DND-41 (cell line): ENCODE data around the gene LIMS2.

Experiments used
- ATAC-seq: fragments of 200-7000 bp; cut with Tn5 transposase; 3 replicates; pipeline ENCODE4 v1.9.1; 2021; ENCODE audit warnings: low read depth; ENCODE audit not compliant: insufficient read depth
- DNase-seq: peaks from one replicate; pipeline ENCODE4 v3.0.0-alpha.2; 2020
- H2AFZ ChIP-seq: 2 replicates; pipeline ENCODE4 v1.6.0; 2012; ENCODE audit warnings: low read depth, low read length
- H3K27ac ChIP-seq: 2 replicates; pipeline ENCODE4 v1.5.1; 2012; ENCODE audit warnings: low read length, inconsistent platforms
- H3K27me3 ChIP-seq: fragments of 200-600 bp; sonication (generic); 2 replicates; pipeline ENCODE4 v1.6.0; 2012; ENCODE audit warnings: low read length, mild to moderate bottlenecking, inconsistent platforms; ENCODE audit not compliant: insufficient read depth, poor library complexity
- H3K36me3 ChIP-seq: 2 replicates; pipeline ENCODE4 v1.5.1; 2012; ENCODE audit warnings: low read length, inconsistent platforms; ENCODE audit not compliant: insufficient read depth
- H3K4me1 ChIP-seq: 2 replicates; pipeline ENCODE4 v1.5.1; 2012; ENCODE audit warnings: mild to moderate bottlenecking, low read length; ENCODE audit not compliant: insufficient read depth
- H3K4me2 ChIP-seq: 2 replicates; pipeline ENCODE4 v1.6.0; 2012; ENCODE audit warnings: mild to moderate bottlenecking, moderate library complexity, low read length, inconsistent platforms; ENCODE audit not compliant: insufficient read depth
- H3K4me3 ChIP-seq, 2 experiments: fragments of 200-600 bp in 1 of 2; shearing (Covaris generic) in 1 of 2; 2 replicates each; pipeline ENCODE4 v1.5.1; 2012 to 2016; ENCODE audit warnings: inconsistent platforms in 2 of 2, low read length in 2 of 2, mild to moderate bottlenecking in 2 of 2, low read depth in 1 of 2, moderate library complexity in 1 of 2
- H3K79me2 ChIP-seq: 2 replicates; pipeline ENCODE4 v1.6.0; 2012; ENCODE audit warnings: low read length, inconsistent platforms; ENCODE audit not compliant: insufficient read depth
- H3K9ac ChIP-seq: 2 replicates; pipeline ENCODE4 v1.6.0; 2012; ENCODE audit warnings: low read depth, mild to moderate bottlenecking, inconsistent platforms, low read length, moderate library complexity
- H3K9me3 ChIP-seq: 2 replicates; pipeline ENCODE4 v1.5.1; 2012; ENCODE audit warnings: low read length, moderate library complexity, mild to moderate bottlenecking, inconsistent platforms; ENCODE audit not compliant: insufficient read depth, severe bottlenecking
- H4K20me1 ChIP-seq: 2 replicates; pipeline ENCODE4 v1.6.0; 2012; ENCODE audit warnings: low read length; ENCODE audit not compliant: insufficient read depth
- CTCF ChIP-seq: IDR thresholded peaks from 2 replicates; pipeline ENCODE4 v1.5.1; 2012; ENCODE audit warnings: borderline replicate concordance, low read length, moderate library complexity, mild to moderate bottlenecking; ENCODE audit not compliant: poor library complexity, severe bottlenecking; ENCODE audit errors: extremely low read depth
- EZH2 ChIP-seq: IDR thresholded peaks from 3 replicates; pipeline ENCODE4 v1.6.1; 2012; ENCODE audit warnings: borderline replicate concordance, low read depth, mild to moderate bottlenecking, moderate library complexity, low read length, inconsistent platforms; ENCODE audit not compliant: severe bottlenecking

LIMS2 gene, protein sequence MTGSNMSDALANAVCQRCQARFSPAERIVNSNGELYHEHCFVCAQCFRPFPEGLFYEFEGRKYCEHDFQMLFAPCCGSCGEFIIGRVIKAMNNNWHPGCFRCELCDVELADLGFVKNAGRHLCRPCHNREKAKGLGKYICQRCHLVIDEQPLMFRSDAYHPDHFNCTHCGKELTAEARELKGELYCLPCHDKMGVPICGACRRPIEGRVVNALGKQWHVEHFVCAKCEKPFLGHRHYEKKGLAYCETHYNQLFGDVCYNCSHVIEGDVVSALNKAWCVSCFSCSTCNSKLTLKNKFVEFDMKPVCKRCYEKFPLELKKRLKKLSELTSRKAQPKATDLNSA

DNA sequence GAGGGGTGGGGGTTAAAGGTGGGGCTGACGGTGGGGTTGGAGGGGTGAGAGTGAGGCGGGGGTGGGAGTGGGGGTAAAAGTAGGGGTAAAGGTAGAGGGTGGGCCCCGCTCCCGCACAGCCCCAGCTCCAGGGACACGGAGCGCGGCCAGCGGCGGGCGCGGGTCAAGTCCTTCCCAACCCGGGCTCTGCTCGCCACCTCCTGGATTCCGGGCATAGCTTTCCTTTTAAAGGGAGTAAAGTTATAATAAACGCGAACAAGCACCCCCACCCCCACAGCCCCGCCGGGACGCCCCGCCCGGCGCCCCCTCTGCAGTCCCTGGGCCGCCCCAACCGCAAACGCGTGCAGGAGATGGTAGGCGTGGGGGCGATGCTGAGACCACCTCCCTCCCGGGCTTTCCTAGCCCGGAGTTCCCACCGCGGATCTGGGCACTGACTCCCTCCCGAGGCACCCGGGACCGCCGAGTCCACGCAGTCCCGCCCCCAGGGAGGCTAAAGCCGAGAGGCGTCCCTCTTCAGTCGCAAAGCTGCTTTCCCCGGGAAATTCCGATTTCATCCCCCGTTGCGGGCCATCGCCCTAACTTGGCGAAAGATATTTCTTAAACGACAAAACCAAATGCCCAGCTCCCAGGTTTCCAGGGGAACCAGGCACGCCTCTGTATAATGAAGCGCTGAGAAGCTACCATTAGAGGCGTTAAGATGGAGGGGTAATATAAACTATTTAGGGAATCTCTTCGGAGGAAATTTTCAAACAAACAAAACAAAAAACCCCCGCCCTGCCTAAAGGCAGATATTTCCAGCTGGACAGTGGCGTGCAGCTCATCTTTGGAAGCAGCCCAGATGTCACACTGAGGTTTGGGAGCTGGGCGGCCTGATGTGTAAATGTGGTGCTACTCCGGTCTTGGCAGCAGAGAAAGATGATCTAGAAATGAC, at the start of gene LIMS2:
LIMS2 (minus strand) TSS at position 200 of the 931 bp plus-strand sequence. CDS start 506 bp downstream, outside the sequence.
- ATAC-seq (no peak), DNase-seq (no peak)
- Histone ChIP-seq H3K27ac (no peak within 1 kb of the TSS), H3K9me3 (no peaks in the 10 kb centered on the region), H3K4me1 (no peaks in the 10 kb centered on the region), H3K4me3 (no peak within 1 kb of the TSS), H3K9ac (no peak within 1 kb of the TSS), H3K79me2 (no peaks in the 10 kb centered on the region), H3K36me3 (no peaks in the 10 kb centered on the region), H3K27me3 (peaks cover 4% of the 10 kb centered on the region), H3K4me2 (no peak within 1 kb of the TSS), H4K20me1 (no peaks in the 10 kb centered on the region), H2AFZ (no peak within 1 kb of the TSS)
- TF ChIP-seq EZH2 (no peak), CTCF (no peak)

- no peaks in the 10 kb centered on the region for H3K4me1 ChIP-seq
- H4K20me1 ChIP-seq: no peaks in the 10 kb centered on the region
- H3K4me2 ChIP-seq: no peak overlapping the region
- H3K79me2 ChIP-seq: no peaks in the 10 kb centered on the region
- H3K27me3 ChIP-seq: no peaks in the 10 kb centered on the region
- no peak for DNase-seq
- TF ChIP-seq CTCF: no peak
- TF ChIP-seq EZH2: no peak
- no peaks in the 10 kb centered on the region for H3K9me3 ChIP-seq
- no peak for ATAC-seq
- no peak overlapping the region for H2AFZ ChIP-seq
- peaks cover 60% of the 10 kb centered on the region for H3K36me3 ChIP-seq
- no peak overlapping the region for H3K9ac ChIP-seq
- no peak overlapping the region for H3K27ac ChIP-seq
- no peak overlapping the region for H3K4me3 ChIP-seq
Measured at GRCh38 chr2:127722807-127723206, 47.5 kb upstream of the LIMS2 start.

DNA sequence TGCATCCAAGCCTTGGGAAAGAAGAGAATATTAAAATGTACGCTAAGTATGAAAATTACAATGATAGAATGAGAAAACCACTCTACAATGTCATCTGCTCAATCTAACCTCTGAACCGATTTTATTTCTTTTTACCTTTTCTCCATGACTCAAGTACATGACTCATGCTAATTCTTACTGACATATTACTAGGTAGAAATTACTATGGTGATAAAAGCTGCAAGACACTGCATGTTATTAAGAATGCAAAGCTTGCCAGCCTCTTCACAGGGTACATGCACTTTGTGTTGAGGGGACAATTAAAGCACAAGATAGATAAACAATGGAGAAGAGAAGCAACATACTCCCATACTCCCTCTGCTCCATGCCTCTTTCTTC, 46.6 kb upstream of the LIMS2 start:
- Histone ChIP-seq H3K4me2 (no peak overlapping the region), H3K9ac (no peak overlapping the region), H3K4me1 (no peaks in the 10 kb centered on the region), H3K27me3 (no peaks in the 10 kb centered on the region), H3K9me3 (no peaks in the 10 kb centered on the region), H3K36me3 (peaks cover 62% of the 10 kb centered on the region), H2AFZ (no peak overlapping the region), H4K20me1 (no peaks in the 10 kb centered on the region), H3K79me2 (no peaks in the 10 kb centered on the region), H3K27ac (no peak overlapping the region), H3K4me3 (no peak overlapping the region)
- no peak for DNase-seq
- no peak for TF ChIP-seq EZH2
- TF ChIP-seq CTCF: no peak
- no peak for ATAC-seq
